ENCODE measurements around the gene LRRFIP1.
A peak's percentile ranks its signal among the peaks of the same experiment; 100 is the strongest.
"Not testable (repeated sequence)": the region's sequence is repeated elsewhere in the genome, so short reads cannot be mapped to it uniquely, and the experiment has no call there.

Gene LRRFIP1

DNA sequence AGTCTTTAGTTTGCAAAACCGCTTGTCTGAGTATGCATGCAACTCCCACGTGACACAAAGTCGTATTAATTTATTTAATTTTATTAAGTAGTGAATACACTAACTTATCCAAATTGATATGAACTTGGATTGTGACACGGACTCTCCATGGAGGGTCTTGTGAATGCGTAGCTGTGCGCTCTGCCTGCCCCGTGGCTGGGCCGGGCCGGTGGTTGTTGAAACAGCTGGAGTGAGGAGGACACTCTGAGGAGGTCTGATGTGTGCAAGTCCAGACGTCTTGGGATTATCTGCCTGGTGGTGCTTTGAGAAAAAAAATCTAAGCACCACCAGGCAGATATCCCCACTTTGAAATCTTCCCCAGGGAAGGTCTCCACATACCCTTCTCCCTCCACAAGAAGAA is 130.2 kb downstream of the LRRFIP1 start:
- intact Hi-C loops (cut with DNase I), result no loop called here
- DNase-seq, result no peak

DNA sequence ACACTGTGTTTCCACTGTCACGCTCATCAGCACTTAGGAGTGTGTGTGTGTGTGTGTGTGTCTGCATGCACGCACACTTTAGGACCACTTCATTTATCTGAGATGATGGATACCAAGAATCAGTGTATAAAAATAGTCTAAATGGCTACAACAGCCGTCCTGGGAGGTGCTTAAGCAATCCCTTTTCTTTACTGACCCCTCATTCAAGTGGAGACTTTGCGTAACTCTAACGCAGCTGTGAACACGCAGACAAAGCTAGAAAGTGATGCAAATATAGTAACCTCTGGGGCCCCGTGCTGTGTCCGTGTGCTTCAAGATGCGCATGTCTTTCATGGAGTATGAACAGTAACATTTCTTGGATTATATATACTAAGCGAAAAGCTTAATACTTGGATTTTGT is 130.8 kb downstream of the LRRFIP1 start:
- DNase-seq, result no peak

DNA sequence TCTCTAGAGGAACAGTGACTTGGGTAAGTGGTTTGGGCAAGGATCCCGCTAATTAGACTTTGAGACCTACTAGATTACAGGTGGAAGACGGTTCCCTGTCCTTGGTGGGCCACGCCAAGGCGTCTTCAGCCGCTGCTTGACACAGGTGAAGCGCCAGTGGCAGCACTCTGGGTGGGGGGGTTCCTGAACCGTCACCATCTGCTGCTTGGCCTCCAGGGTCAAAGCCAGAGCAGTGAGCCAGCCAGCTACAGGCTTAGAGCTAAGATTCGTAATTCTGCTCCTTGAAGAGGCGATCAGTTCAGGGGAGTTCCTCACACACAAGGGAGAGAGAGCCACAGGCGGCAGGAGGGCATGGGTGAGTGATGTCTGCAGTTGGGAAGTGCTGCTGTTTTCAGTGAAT is 131.8 kb downstream of the LRRFIP1 start:
- intact Hi-C loops (cut with DNase I), result no loop called here
- no peak for DNase-seq

More for the DNA sequence above, 130.8 kb downstream of the LRRFIP1 start:
- intact Hi-C loops (cut with DNase I), result no loop called here

DNA sequence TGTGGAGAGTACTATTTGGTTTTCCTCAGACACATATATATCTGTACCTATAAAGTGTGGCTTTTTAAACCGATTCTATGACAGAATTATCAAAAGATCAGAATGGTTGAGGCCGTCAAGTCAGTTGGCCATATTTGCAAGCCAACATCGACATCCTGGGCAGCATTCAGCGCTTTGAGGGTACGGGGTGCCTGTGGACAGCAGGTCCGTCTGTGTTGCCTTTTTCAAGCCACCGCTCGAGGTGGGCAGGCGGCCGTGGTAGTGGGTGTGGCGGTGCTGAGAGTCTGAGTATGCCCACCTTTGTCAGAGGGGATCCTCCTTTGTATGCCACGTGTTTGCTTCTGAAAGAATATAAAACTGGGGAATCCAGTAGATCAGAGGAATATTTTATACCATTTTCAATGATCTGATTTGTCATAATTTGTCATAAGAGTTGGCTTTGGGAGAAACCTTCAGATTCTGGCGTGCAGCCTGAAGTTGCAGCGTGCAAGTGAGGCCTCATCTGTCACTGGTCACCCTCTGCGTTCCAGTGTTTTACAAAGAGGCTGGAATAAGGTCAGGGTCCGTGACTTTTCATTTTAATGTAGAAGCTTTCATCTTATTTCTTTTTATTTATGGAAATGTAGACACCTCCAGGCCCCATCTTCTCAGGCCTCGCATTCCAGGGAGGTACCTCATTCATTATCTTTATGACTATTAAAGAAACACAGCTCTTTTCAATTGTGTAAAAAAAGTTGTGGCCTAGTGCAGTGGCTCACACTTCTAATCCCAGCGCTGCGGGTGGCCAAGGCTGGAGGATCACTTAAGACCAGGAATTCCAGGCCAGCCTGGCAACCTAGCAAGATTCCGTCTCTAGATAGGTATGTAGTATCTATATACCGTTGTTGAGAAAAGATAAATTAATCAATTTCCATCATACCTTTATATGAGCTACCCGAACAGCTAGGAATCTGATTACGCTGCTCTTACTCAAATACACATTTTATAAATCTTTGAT is 133.4 kb downstream of the LRRFIP1 start:
- intact Hi-C loops (cut with DNase I), result no loop called here
- no peak for DNase-seq

DNA sequence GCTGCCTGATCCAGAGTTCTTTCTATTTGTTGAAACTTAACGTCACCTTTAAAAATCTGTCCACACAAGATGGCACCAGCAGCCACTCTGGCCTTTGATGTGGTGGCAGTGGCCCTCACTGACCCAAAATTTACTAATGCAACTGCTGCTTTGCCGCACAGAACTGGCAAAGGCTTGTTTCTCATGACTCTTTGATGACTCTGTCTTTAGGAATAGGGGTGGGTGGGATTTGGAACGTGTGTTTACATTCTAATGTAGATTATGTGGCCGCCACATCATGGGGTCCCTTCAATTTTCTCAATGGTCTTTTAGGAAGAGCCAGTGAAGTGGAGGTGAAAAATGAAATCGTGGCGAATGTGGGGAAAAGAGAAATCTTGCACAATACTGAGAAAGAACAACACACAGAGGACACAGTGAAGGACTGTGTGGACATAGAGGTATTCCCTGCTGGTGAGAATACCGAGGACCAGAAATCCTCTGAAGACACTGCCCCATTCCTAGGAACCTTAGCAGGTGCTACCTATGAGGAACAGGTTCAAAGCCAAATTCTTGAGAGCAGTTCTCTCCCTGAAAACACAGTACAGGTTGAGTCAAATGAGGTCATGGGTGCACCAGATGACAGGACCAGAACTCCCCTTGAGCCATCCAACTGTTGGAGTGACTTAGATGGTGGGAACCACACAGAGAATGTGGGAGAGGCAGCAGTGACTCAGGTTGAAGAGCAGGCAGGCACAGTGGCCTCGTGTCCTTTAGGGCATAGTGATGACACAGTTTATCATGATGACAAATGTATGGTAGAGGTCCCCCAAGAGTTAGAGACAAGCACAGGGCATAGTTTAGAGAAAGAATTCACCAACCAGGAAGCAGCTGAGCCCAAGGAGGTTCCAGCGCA is 135.2 kb downstream of the LRRFIP1 start:
- intact Hi-C loops (cut with DNase I); DNase-seq: not testable (repeated sequence)

DNA sequence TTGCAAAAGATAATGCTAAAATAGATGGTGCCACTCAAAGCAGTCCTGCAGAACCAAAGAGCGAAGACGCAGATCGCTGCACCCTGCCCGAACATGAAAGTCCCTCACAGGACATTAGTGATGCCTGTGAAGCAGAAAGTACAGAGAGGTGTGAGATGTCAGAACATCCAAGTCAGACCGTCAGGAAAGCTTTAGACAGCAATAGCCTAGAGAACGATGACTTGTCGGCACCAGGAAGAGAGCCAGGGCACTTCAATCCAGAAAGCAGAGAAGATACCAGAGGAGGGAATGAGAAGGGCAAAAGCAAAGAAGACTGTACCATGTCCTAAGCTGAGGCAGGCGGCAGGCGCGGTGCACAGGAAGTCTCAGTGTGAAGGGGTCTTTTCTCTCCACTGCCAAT is 136.4 kb downstream of the LRRFIP1 start:
- intact Hi-C loops (cut with DNase I), result no loop called here
- peak in 1 of 10 donors; percentile 45 for DNase-seq

DNA sequence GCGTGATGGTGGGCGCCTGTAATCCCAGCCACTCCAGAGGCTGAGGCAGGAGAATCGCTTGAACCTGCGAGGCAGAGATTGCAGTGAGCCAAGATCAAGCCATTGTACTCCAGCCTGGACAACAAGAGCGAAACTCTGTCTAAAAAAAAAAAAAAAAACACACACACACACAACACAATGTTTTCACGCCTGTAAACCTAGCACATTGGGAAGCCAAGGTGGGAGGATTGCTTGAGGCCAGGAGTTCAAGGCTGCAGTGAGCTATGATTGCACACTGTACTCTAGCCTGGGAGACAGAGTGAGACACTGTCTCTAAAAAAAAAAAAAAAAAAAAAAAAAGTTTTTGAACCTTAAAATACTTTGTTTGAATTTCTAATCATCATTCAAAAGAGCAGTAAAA is 137.7 kb downstream of the LRRFIP1 start:
- intact Hi-C loops (cut with DNase I), result not testable (repeated sequence)

DNA sequence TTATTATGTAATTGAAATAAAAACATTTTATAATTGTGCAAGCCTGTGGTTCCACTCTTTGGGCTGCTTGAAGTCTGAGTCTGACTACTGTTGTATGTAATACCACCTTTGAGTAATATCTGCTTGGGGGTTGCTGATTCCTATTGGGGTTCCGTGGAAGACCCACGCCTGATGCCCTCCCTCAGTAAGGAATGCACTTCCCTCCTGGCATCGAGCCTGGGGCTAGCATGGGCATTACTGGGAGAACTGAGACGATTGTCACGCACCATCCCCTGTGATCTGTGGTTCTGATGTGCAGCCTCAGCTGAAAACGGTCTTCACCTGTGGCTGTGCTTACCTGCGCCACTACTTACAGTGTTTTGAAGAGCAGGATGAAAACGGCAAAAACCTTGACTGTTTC is 138.5 kb downstream of the LRRFIP1 start:
- intact Hi-C loops (cut with DNase I), result no loop called here
- DNase-seq, result no peak

More for the DNA sequence above, 137.7 kb downstream of the LRRFIP1 start:
- not testable (repeated sequence) for DNase-seq

DNA sequence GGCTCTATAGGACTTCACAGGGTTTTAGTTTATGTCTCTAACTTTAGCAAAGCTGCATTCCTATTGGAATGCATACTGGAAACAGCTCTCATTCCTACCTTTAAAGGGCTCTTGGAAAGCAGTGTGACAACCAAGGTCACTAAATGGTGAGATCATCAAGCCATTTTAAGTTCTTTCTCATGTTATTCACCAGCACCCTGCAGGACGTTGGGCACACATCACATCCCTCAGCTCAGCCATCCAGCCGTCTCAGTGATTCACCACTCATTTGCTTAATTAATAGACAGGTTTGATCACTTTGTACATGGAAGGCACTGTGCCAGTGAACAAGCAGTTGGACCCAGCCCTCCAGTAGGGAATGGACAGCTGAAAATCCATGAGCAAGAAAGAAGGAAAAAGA is 139.0 kb downstream of the LRRFIP1 start:
- no peak for DNase-seq
- intact Hi-C loops (cut with DNase I), result no loop called here

DNA sequence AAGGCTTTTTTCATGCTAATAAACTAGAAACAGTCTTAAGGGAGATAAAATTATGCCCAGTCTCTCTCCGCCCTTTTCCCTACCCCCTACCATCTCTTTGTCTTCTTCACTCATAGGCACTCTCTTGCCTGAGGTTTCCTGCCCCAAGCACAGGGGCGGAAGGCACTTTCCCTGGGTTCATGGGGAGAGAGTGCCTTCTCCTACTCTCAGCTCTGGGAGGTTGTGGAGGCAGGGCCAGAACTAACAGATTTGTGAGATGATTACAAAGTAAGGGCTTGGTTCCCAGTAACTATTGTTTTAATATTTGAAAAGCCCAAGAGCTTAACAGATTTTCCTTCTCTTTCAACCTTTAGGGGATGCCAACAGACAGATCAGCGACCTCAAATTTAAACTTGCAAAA is 145.1 kb downstream of the LRRFIP1 start:
- intact Hi-C loops (cut with DNase I), result no loop called here
- no peak for DNase-seq

DNA sequence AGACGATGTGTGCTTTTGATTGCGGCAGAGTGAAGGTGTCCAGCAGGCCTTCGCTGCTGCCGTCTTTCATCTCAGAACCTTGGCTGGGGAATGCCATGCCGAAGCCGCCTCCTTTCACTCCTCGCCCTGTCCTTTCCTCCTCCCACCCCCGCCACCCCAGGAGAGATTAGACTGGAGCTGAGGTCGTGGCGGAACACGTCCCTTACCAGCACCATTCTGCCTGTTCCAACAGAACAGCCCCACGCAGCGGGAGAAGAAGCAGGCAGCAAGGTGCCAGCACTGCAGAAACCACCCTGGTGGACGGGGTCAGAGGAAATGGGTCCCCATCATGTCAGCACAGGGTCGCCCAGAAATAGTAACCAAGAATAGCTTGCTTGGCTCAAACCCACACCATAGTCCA is 146.4 kb downstream of the LRRFIP1 start:
- intact Hi-C loops (cut with DNase I), result no loop called here
- DNase-seq, result no peak

DNA sequence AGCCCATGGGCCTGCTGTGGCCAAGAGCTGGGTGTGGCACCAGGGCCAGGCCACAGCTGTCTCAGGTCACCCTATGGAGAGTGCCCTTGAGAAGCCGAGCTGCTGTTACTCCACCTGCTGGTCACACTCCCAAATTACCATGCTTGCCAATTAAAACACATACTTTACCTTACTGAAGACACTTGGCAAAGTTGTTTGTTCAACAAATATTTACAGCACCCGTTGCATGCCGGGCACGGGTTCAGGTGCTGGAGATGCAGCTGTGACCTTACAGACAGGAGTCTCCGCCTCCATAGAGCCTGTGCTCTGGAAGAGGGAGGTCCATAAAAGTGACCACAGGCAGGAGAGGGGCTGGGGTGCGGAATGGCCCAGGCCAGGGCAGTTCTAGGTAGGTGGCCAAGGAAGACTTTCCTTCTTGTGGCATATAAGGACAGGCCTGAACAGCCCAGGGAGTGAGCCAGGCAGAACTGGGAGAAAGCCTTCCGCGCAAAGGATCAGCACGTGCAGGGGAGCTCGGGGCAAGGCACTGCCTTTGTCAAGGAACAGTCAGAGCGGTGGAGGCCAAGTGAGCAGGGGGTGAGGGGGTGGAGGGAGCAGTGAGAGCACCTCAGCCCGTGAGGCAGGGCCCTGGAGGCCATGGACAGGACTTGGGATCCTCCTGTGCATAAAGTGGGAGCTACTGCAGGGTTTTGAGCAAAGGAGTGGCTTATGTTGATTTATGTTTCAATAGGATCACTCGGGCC is 147.6 kb downstream of the LRRFIP1 start:
- intact Hi-C loops (cut with DNase I), result no loop called here
- DNase-seq, result peak in 1 of 10 donors; percentile 14

DNA sequence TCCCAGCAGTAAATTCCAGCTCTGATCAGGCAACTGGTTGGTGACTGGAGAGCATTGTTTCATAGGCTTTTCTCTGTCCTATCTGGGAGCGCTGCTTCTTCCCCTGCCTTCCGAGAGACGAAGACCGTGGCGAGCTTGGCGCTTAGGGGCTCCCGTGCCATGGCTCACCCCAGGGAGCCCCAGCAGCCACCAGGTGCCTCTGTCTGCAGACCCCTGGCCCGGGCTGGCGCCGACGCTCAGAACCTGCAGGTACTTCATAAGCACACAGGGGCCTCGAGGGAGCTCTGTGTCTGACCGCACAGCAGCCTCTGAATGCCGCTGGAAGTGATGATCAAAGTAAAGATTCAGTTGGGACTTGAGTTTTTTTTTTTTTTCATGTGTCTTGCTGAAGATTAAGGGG is 152.1 kb downstream of the LRRFIP1 start:
- no peak for DNase-seq
- intact Hi-C loops (cut with DNase I), result no loop called here

DNA sequence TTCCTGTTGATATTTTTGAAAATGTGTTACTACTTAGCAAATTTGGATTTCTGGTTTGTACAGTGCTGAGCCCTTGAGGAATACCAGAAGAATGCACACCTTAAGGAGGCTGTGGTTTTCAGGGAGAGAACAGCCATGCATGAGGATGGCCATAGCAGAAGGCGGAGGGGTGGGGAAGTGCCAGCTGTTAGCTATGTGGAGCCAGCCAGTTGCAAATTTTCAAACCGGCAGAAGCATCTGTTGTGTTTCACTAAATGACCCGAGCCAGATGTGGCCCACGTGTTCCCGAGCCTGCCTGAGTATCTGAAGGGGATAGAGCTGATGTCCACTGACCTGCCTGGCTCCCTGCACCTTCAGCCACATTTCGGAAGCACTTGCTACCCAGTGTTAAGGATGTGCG is 154.8 kb downstream of the LRRFIP1 start:
- no peak for DNase-seq
- intact Hi-C loops (cut with DNase I), result no loop called here

DNA sequence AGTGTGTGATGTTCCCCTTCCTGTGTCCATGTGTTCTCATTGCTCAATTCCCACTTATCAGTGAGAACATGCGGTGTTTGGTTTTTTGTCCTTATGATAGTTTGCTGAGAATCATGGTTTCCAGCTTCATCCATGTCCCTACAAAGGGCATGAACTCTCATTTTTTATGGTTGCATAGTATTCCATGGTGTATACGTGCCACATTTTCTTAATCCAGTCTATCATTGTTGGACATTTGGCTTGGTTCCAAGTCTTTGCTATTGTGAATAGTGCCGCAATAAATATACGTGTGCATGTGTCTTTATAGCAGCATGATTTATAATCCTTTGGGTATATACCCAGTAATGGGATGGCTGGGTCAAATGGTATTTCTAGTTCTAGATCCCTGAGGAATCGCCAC is 156.3 kb downstream of the LRRFIP1 start:
- DNase-seq, result not testable (repeated sequence)

DNA sequence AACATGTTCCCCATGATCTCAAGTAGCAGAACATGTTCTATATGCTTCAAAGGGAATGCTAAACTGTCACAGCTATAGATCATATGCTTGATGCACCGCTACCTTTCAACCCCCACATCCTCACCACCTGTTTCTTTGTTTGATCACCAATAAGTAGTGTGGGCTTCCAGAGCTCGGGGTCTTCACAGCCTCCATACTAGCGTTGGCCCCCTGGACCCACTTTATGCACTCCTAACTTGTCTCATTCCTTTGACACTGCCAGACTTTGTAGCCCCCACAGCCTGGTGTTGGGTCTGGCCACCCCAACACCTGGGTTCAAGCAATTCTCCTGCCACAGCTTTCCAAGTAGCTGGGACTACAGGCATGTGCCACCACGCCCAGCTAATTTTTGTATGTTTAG is 159.5 kb downstream of the LRRFIP1 start:
- DNase-seq, result no peak

More for the DNA sequence above, 156.3 kb downstream of the LRRFIP1 start:
- intact Hi-C loops (cut with DNase I), result not testable (repeated sequence)

DNA sequence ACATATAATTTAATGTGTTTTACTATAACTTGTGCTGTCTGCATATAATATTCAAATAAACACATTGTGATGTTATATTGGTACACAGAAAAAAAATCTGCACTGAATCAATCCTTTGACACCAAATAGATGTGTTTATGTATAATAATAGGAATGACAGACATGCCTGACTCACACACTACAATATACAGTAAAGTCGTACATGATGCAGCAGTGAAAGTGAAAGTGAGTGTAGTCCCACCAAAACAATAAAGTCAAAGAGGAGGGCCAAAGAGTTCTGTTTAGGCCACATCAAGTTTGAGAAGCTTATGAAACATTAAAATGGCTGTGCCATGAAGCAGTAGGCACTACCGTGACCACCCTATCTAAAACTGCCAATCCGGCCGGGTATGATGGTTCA is 163.0 kb downstream of the LRRFIP1 start:
- intact Hi-C loops (cut with DNase I), result no loop called here
- DNase-seq, result no peak

More for the DNA sequence above, 159.5 kb downstream of the LRRFIP1 start:
- intact Hi-C loops (cut with DNase I), result no loop called here

DNA sequence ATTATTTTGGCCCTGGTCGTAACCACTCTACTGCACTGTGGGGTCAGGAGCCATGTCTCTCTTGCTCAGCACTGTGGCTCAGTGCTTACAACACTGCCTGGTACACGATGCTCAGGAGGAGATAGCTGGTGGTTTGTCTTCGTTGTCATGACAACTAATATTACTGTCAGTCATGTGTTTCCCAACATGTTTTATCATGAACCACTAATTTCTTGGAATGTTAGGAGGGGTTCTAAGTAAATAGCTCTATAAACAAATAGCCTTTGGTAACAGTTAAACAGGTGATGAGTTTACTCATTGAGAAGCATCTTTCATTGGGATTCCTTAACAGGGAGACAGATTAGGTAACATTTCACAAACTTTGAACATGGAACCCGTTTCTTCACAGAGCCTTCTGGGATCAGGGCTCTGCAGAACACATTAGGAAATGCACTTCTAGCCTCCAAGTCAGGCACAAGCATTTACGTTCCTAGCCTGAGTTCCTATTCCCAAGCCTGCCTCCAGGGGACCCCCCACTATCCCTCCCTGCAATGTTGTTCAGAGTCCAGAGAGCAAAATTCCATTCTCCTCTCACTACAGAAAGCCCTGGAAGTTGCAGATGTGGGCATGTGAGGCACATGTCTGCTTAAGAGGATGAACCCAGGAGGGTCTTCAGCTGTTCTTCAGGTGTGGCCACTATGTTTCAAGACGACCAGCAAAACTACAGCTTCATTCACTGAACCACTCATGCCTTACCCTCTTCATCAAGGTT is 164.8 kb downstream of the LRRFIP1 start:
- intact Hi-C loops (cut with DNase I), result no loop called here
- DNase-seq, result no peak

DNA sequence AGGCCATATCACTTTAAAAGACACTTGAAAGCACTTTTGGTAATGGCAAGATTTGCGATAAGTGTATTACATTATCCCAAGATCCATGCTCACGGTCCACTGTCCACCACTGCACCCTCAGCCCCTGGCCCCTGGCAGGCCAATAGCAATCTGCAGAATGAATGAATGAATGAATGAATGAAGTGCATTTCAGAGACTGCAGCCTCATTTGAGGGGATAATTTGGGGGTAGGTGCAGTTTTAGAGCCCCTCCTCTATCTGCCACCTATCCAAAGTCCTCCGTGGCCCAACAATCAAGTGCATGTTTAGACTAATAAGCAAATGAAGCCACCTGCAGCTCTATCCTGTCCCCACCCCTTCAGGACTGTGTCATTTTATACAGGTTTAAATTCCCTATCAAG is 169.9 kb downstream of the LRRFIP1 start:
- intact Hi-C loops (cut with DNase I), result no loop called here

More for the DNA sequence above, 169.9 kb downstream of the LRRFIP1 start:
- peak in 1 of 10 donors; percentile 34 for DNase-seq

All from posterior cingulate gyrus (tissue), 11 donors.